Gastroesophageal sphincter (tissue), 4 donors: ENCODE measurements around the gene TNNT3. TPM values are rescaled to one million over a fixed set of nuclear protein-coding genes. Genes with fewer than 3 reads are reported as not detected.

Source experiments
- ATAC-seq: fragments of 150-250 bp; one replicate; pipeline ENCODE4 v1.9.1; 2016; ENCODE audit warnings: mild to moderate bottlenecking, moderate library complexity
- H3K27ac ChIP-seq, 4 donors: fragments of 200-600 bp; sonication (generic) in 3 of 4; 1 replicate in 3 of 4; 2 replicates in 1 of 4; pipeline ENCODE4 v1.5.1; 2016 to 2019
- H3K27me3 ChIP-seq: fragments of 200-600 bp; sonication (generic); one replicate; pipeline ENCODE4 v1.5.1; 2019
- H3K36me3 ChIP-seq, 2 donors: fragments of 200-600 bp; sonication (generic); one replicate each; pipeline ENCODE4 v1.5.1; 2019; ENCODE audit warnings: control low read depth in 1 of 2
- H3K4me1 ChIP-seq, 3 donors: fragments of 200-600 bp; sonication (generic); 1 replicate in 2 of 3; 2 replicates in 1 of 3; pipeline ENCODE4 v1.5.1; 2016 to 2019; ENCODE audit warnings: control low read depth in 2 of 3
- H3K4me3 ChIP-seq, 2 donors: fragments of 200-600 bp; sonication (generic); one replicate each; pipeline ENCODE4 v1.5.1; 2019; ENCODE audit warnings: mild to moderate bottlenecking in 1 of 2, moderate library complexity in 1 of 2
- H3K9me3 ChIP-seq, 3 donors: fragments of 200-600 bp; sonication (generic); one replicate each; pipeline ENCODE4 v1.5.1; 2017 to 2019; ENCODE audit warnings: control low read depth in 2 of 3
- EP300 ChIP-seq: sonication (generic); formaldehyde crosslinking; IDR thresholded peaks from one replicate; pipeline ENCODE4 v1.6.1; 2017; ENCODE audit warnings: antibody characterized with exemption, mild to moderate bottlenecking
- POLR2A ChIP-seq, 2 donors: fragments of 450-650 bp; IDR thresholded peaks; one replicate each; pipeline ENCODE4 v1.6.1; 2017; ENCODE audit warnings: antibody characterized with exemption in 2 of 2, mild to moderate bottlenecking in 2 of 2, moderate library complexity in 1 of 2
- POLR2AphosphoS5 ChIP-seq: sonication (generic); formaldehyde crosslinking; IDR thresholded peaks from one replicate; pipeline ENCODE4 v1.6.1; 2017; ENCODE audit warnings: antibody characterized with exemption
- WGBS, 2 donors: methylation state at CpG; one replicate each; pipeline ENCODE4 v1.1.5; 2018; ENCODE audit warnings: low coverage in 1 of 2; 5-methylcytosine and 5-hydroxymethylcytosine counted together
- total RNA-seq, 4 donors: library from RNA; depleted of rRNA; stranded (reverse); fragments of >200 nt; gene quantifications; one replicate each; pipeline ENCODE4 v1.1.0, GENCODE V29; 2016
- TF ChIP-seq, protein P1 (sequence below), 4 experiments: fragments of 200-600 bp in 2 of 4; fragments of 450-650 bp in 2 of 4; sonication (generic) in 1 of 4; IDR thresholded peaks; one replicate each; pipeline ENCODE4 v1.5.1; 2017 to 2019; ENCODE audit warnings: antibody characterized with exemption in 4 of 4, mild to moderate bottlenecking in 2 of 4, moderate library complexity in 2 of 4

The TNNT3 gene
- total RNA-seq, 4 donors from 2014 or later, result 1.7 to 4.3 (median 2.5) TPM

DNA sequence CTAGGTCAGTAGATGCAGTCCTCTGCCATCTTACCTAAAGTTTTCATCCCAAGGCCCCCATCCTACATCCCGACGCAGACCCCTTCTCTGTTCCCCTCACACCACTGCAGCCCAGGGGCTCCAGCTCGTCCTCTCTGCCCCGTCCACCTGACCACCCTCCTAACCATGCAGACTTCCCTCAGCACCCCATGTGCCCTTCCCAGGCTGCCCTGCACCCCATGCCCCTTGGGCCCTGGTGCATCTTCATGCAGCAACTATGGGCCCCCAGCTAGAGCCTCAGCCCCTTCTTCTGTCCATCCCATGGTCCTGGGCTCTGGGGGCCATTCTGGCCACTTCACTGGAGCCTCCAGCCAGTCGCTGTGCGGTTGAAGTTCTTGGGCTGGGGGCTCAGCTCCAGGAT, 30.7 kb upstream of the TNNT3 start:
- H3K9me3 ChIP-seq, result no peaks in the 10 kb centered on the region
- peak overlapping the region in 1 of 4 donors; percentile 37 for H3K27ac ChIP-seq

DNA sequence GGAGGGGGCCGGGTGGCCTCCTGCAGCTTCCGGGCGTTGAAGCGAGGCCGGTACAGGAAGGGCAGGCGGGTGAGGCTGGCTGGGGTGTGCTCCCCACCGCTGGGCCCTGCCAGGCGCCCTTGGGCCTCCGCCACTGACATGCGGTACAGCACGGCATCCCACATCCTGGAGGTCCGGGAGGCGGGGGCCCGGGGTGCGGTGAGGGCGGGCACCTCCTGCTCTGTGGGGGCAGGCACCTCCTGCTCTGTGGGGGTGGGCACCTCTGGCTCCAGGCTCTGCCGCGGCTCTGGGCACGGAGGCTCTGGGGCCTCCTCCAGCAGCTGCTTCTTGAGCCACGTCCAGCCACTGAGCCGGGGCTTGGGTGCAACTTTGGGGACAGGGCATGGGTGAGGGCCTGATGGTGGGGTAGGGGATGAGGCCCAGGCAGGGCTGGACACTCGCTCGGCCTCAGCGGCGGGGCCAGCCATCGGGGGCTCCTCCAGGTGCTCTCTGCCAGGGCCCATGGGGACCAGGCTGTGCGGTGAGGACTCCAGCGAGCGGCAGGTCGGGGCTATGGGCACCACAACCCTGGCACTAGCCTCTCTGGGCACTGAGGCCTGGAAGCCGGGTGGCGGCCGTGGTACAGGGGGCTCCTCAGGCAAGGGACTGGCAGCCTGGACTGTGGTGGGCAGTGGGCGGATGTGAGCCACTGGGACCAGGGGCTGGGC, 30.1 kb upstream of the TNNT3 start:
- Histone ChIP-seq H3K27me3 (peaks cover 18% of the 10 kb centered on the region), H3K4me3 (no peak overlapping the region), H3K4me1 (peaks cover 0 to 16% (median 0%) of the 10 kb centered on the region in 3 donors), H3K27ac (peak overlapping the region in 1 of 4 donors; percentile 30), H3K9me3 (no peaks in the 10 kb centered on the region), H3K36me3 (peaks cover 0 to 44% of the 10 kb centered on the region in 2 donors)
- no CpG with 5 or more reads among the region's 34 CpGs for WGBS, 2 donors
- ATAC-seq, result no peak
- TF ChIP-seq POLR2A (IDR thresholded peaks at IDR 0.05) (no peak), POLR2AphosphoS5 (no peak), EP300 (no peak)
- TF ChIP-seq, protein P1, sequence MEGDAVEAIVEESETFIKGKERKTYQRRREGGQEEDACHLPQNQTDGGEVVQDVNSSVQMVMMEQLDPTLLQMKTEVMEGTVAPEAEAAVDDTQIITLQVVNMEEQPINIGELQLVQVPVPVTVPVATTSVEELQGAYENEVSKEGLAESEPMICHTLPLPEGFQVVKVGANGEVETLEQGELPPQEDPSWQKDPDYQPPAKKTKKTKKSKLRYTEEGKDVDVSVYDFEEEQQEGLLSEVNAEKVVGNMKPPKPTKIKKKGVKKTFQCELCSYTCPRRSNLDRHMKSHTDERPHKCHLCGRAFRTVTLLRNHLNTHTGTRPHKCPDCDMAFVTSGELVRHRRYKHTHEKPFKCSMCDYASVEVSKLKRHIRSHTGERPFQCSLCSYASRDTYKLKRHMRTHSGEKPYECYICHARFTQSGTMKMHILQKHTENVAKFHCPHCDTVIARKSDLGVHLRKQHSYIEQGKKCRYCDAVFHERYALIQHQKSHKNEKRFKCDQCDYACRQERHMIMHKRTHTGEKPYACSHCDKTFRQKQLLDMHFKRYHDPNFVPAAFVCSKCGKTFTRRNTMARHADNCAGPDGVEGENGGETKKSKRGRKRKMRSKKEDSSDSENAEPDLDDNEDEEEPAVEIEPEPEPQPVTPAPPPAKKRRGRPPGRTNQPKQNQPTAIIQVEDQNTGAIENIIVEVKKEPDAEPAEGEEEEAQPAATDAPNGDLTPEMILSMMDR (IDR thresholded peaks at IDR 0.05), result no peak

More for the DNA sequence above, 30.7 kb upstream of the TNNT3 start:
- no peak for ATAC-seq
- no peak overlapping the region for H3K4me3 ChIP-seq
- WGBS, 2 donors, result 91% methylated on average over 4 of the region's 6 CpGs; no CpG with 5 or more reads in 1 of the 2 donors
- H3K36me3 ChIP-seq, result peaks cover 0 to 47% of the 10 kb centered on the region in 2 donors
- TF ChIP-seq POLR2AphosphoS5 (no peak), POLR2A (IDR thresholded peaks at IDR 0.05) (no peak), EP300 (no peak)
- TF ChIP-seq, protein P1 (IDR thresholded peaks at IDR 0.05), result no peak
- H3K27me3 ChIP-seq, result peaks cover 18% of the 10 kb centered on the region
- H3K4me1 ChIP-seq, result peaks cover 0 to 16% (median 0%) of the 10 kb centered on the region in 3 donors

DNA sequence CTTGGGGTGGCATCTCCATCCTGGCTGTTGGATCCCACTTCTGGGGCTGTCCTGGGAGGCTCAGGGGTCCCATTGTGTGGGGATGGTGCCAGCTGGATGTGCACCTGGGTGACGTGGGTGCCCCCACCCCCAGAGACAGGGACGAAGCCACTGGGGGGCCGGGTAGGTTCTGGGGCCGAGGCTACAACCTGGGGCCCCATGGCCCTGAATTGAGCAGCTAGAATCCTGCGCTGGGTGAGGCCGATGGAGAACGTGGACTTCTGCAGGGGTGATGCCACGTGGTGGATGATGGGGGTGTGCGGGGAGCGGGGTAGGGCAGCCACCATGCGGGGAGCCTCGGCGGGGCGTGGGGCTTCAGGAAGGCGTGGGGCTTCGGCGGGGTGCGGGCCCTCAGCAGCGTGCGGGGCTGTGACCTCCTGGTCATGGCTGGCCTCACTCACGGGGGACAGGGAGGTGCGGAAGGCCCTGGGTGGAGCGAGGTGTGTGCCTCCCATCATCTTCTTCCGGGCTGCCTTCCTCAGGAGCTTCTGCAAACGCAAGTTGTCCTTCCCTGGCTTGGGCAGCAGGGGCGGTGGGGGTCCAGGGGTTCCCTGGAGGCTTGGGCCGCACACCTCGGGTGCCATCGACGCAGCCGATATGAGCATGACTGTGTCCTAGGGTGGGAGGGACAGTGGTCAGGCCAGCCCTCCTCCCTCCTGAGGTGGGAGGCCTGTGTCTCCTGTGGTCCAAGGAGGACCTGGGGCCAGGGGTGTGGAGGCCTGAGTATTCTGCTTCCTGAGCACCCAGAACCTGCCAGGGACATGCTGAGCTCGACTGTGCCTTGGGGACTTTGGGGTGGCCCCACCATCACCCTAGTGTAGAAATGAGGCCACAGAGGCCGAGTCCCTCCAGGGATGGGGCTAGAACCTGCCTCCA, 29.3 kb upstream of the TNNT3 start:
- no peak overlapping the region for H3K4me3 ChIP-seq
- H3K4me1 ChIP-seq, result peaks cover 0 to 16% (median 0%) of the 10 kb centered on the region in 3 donors
- TF ChIP-seq, protein P1 (IDR thresholded peaks at IDR 0.05), result no peak
- TF ChIP-seq POLR2AphosphoS5, result no peak
- TF ChIP-seq EP300, result no peak
- TF ChIP-seq POLR2A (IDR thresholded peaks at IDR 0.05), result no peak
- peak overlapping the region in 1 of 4 donors; percentile 30 for H3K27ac ChIP-seq
- H3K36me3 ChIP-seq, result peaks cover 0 to 36% of the 10 kb centered on the region in 2 donors
- no peaks in the 10 kb centered on the region for H3K9me3 ChIP-seq
- WGBS, 2 donors, result 66 to 94% methylated on average over 3 to 6 of the region's 33 CpGs
- no peak for ATAC-seq
- peaks cover 18% of the 10 kb centered on the region for H3K27me3 ChIP-seq

DNA sequence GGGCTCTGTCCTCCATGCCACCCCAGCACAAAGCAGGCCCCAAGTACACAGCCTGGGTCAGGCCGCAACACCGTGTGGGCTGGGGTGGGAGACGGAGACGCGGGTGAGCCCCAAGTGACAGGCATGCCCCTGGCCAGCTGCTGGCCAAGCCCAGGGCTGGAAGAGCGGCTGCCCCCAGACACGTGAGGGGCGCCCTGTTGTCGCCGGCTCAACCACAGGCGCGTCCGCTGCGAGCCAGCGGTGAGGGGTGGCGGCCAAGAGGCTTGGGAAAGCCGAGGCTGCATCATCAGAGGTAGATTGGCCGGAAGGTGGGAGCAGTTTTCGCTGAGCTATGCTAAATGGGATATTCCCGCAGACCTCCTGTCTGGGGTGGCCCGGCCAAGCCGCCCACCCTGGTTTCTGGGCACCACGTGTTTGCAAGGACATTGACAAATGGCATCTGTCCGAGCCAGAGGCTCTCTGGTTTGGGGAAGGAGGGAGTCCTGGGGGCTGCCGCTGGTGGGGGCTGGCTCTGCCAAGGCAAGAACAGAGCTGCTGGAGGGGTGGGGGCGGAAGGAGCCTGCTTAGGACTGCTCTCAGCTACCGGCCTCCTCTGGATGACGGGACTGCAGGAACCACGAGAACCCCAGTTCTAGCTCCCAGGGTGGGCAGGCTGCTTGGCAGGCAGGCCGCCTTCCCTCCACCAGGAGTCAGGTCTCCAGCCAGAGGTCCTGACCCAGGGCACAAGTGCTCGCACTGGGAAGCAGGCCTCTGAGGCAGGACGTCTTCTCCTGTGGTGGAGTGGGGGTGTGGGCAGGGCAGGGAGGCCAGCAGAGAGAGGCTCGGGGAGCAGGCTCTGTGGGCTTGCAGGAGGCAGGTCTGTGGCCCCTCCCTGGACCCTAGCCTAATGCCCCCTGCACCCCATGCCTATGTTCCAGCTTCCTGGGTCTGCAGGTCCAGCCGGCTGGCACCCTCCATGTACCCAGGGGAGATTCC, 28.4 kb upstream of the TNNT3 start:
- no peaks in the 10 kb centered on the region for H3K9me3 ChIP-seq
- no peak for ATAC-seq
- peak overlapping the region in 1 of 4 donors; percentile 30 for H3K27ac ChIP-seq
- TF ChIP-seq POLR2AphosphoS5 (no peak), POLR2A (IDR thresholded peaks at IDR 0.05) (no peak), EP300 (no peak)
- TF ChIP-seq, protein P1 (IDR thresholded peaks at IDR 0.05), result no peak
- peaks cover 0 to 27% of the 10 kb centered on the region in 2 donors for H3K36me3 ChIP-seq
- H3K4me1 ChIP-seq, result peaks cover 0 to 16% (median 0%) of the 10 kb centered on the region in 3 donors
- peaks cover 18% of the 10 kb centered on the region for H3K27me3 ChIP-seq
- WGBS, 2 donors, result no CpG with 5 or more reads among the region's 34 CpGs
- no peak overlapping the region for H3K4me3 ChIP-seq
